Activated naive CD4-positive, alpha-beta T cell treated with anti-CD3 and anti-CD28 coated beads, Interleukin-2, amount 50 U/mL, for 72 hours (primary cell): ENCODE data around the gene ZNF155. TPM values are rescaled to one million over a fixed set of nuclear protein-coding genes. Genes with fewer than 3 reads are reported as not detected.
"Not testable (repeated sequence)": the region's sequence is repeated elsewhere in the genome, so short reads cannot be mapped to it uniquely, and the experiment has no call there.

ENCODE experiments used
- ATAC-seq, 2 donors: fragments of 150-1000 bp; cut with Tn5 transposase; 2 replicates each; pipeline ENCODE4 v1.10.0; 2021; ENCODE audit warnings: mild to moderate bottlenecking in 2 of 2, moderate library complexity in 2 of 2
- DNase-seq, 2 donors: peaks; one replicate each; pipeline ENCODE4 v3.0.0; 2021 to 2022; ENCODE audit warnings: low spot score in 2 of 2
- H3K27ac Mint-ChIP-seq, 2 donors: one replicate each; pipeline ENCODE4 v1.8.0; 2022; ENCODE audit warnings: mild to moderate bottlenecking in 2 of 2, mixed read lengths in 2 of 2
- H3K36me3 Mint-ChIP-seq, 2 donors: one replicate each; pipeline ENCODE4 v1.8.0; 2022; ENCODE audit warnings: mixed read lengths in 2 of 2
- H3K9me3 Mint-ChIP-seq, 2 donors: one replicate each; pipeline ENCODE4 v1.8.0; 2022; ENCODE audit warnings: mixed read lengths in 2 of 2
- total RNA-seq, 2 donors: library from RNA; stranded (reverse); gene quantifications; one replicate each; pipeline ENCODE4 v1.2.3, GENCODE V29; 2022

The ZNF155 gene
- total RNA-seq, result 1 to 10 TPM; 4.1 TPM

- H3K27ac Mint-ChIP-seq, result peak within 1 kb of the TSS; percentile 88 to 95
- H3K9me3 Mint-ChIP-seq, result peaks cover 9 to 15% of the 10 kb centered on the region in 2 donors
- DNase-seq, result peak; percentile 57 to 75
- peaks cover 9 to 23% of the 10 kb centered on the region in 2 donors for H3K36me3 Mint-ChIP-seq
- peak; percentile 97 for ATAC-seq
These were observed at the start of gene ZNF155 for GRCh38 chr19:43983912-43984686. Gene ZNF155 (plus strand): TSS chr19:43984188. CDS start chr19:43988544, 4,356 bp downstream.

- peak; percentile 84 to 85 for DNase-seq
- Mint-ChIP-seq H3K36me3 (peaks cover 30 to 59% of the 10 kb centered on the region in 2 donors), H3K9me3 (peaks cover 4 to 26% of the 10 kb centered on the region in 2 donors), H3K27ac (peak within 1 kb of the TSS; percentile 92 to 95)
- ATAC-seq, result peak; percentile 96 to 98
These were observed 48.8 kb upstream of the ZNF155 start, which contains the start of gene ZNF45 for GRCh38 chr19:43934985-43935708. Gene ZNF45 (minus strand): TSS chr19:43935282. CDS start chr19:43922185, 13,097 bp downstream.

DNA sequence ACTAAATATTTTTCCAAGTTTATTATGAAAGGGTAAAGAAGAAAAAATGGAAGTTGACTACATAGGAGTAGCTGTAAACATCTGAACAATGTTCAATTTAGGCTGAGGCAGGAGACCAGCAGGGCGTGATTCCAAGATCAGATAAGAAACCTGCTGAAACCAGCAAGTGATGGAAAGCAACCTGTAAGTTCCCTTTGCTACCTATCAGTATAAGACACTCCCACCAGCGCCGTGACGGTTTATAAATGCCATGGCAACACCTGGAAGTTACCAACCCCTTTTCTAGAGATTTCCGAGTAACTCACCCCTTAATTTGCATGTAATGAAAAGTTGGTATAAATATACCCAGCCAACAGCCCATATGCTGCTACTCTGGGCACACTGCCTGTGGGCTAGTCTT, 47.8 kb upstream of the ZNF155 start:
- no peak for DNase-seq
- H3K9me3 Mint-ChIP-seq, result peaks cover 4 to 26% of the 10 kb centered on the region in 2 donors
- peaks cover 21 to 55% of the 10 kb centered on the region in 2 donors for H3K36me3 Mint-ChIP-seq
- ATAC-seq, result no peak
- no peak overlapping the region for H3K27ac Mint-ChIP-seq

DNA sequence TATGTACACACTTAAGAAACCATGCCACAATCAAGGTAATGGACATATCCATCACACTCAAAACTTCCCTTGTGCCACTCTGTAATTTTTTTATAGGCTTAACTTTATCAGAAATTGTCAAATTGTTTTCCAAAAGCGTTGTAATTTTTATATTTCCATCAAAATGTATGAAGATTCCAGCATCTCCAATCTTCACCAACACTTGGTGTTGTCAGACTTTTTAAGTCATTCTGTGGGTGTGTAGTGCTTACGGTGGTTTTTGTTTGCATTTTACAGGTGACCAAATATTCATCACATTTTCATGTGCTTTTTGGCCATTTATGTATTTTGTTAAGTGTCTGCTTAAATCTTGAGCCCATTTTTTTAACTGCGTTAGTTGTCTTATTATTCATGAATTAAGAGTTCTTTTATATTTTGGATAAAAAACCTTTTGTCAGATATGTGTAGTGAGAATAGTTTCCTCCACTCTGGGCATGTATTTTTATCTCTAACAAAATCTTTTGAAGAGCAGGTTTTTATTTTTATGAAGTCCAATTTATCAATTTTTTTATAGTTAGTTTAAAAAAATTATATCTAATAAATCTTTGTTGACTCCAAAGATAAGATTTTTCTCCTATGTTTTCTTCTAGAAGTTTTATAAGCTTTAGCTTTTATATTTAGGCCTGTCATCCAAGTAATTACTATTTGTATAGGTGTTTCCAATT, 44.3 kb upstream of the ZNF155 start:
- DNase-seq (no peak), ATAC-seq (no peak)
- H3K27ac Mint-ChIP-seq, result no peak overlapping the region
- peaks cover 9 to 31% of the 10 kb centered on the region in 2 donors for H3K9me3 Mint-ChIP-seq
- H3K36me3 Mint-ChIP-seq, result peaks cover 8 to 27% of the 10 kb centered on the region in 2 donors

GRCh38 chr19:43940719-43941118, 43.3 kb upstream of the ZNF155 start:
- DNase-seq (no peak), ATAC-seq (no peak)
- H3K36me3 Mint-ChIP-seq, result peaks cover under 1 to 21% of the 10 kb centered on the region in 2 donors
- peaks cover 9 to 31% of the 10 kb centered on the region in 2 donors for H3K9me3 Mint-ChIP-seq
- H3K27ac Mint-ChIP-seq, result no peak overlapping the region

- ATAC-seq (no peak), DNase-seq (no peak)
- peaks cover 13 to 31% of the 10 kb centered on the region in 2 donors for H3K9me3 Mint-ChIP-seq
- H3K27ac Mint-ChIP-seq, result no peak overlapping the region
- peaks cover 5 to 20% of the 10 kb centered on the region in 2 donors for H3K36me3 Mint-ChIP-seq
These were observed 42.8 kb upstream of the ZNF155 start for GRCh38 chr19:43941209-43941608.

- DNase-seq, result not testable (repeated sequence)
These were observed 36.6 kb upstream of the ZNF155 start for GRCh38 chr19:43947412-43947811.

DNA sequence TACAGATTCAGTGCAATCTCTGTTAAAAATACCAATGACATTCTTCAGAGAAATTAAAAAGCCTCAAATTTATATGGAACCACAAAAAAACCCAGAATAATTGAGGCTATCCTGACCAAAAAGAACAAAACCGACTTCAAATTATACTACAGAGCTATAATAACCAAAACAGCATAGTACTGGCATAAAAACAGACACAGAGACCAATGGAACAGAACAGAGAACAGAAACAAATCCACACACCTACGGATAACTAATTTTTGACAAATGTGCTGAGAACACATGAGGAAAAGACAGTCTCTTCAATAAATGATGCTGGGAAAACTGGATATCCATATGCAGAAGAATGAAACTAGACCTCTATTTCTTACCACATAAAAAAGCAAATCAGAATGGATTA, 34.2 kb upstream of the ZNF155 start:
- not testable (repeated sequence) for H3K27ac Mint-ChIP-seq, DNase-seq, ATAC-seq
- Mint-ChIP-seq H3K9me3 (peaks cover 38 to 46% of the 10 kb centered on the region in 2 donors), H3K36me3 (peaks cover 45 to 47% of the 10 kb centered on the region in 2 donors)

More at GRCh38 chr19:43947412-43947811, 36.6 kb upstream of the ZNF155 start:
- peaks cover 38 to 44% of the 10 kb centered on the region in 2 donors for H3K9me3 Mint-ChIP-seq
- not testable (repeated sequence) for H3K27ac Mint-ChIP-seq, ATAC-seq
- H3K36me3 Mint-ChIP-seq, result peaks cover 45 to 47% of the 10 kb centered on the region in 2 donors

DNA sequence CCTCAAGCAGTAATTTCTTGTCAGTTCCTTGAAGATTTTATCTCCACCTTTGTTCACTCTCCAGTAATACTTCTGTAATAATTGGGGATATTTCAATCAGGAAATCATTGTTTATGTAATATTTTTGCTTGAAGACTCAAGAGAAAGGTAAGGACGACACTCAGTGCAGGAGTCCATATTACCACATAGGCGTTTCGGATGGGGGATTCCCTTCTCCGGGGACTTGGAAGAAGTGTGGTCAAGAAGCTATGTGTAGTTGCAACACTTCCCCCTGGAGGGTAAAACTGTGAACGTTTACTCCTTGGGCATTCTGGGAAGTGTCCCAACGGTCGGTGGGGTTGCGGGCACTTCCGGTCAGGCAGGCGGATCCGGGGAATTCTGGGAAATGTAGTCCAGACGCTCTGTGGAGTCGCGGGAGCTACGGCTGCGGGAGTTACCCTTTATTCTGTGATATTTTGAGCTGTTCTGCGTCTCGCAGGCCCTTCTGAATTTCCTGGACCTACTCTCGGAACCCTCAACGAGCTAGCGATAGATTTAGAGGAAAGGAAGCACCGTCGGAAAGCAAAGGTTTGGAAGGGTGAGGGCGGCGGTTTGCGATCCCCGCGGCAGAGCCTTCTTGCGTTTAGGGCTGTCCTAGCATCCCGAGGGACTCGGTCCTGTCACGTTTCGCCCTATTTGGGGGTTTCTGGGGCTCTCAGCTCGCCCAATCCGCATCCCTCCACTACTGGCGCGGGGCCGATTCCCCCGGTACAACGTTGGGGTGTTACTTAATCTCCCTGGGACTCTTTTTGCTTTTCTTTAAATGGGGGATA, 32.9 kb upstream of the ZNF155 start, which contains the start of gene ZNF221:
Gene ZNF221, plus strand, starts transcription at position 395 of the 812 bp plus-strand sequence. CDS start 11,499 bp downstream, outside the sequence.
- peak; percentile 60 to 83 for DNase-seq
- peak; percentile 94 to 97 for ATAC-seq
- Mint-ChIP-seq H3K36me3 (peaks cover 49 to 52% of the 10 kb centered on the region in 2 donors), H3K9me3 (peaks cover 35 to 46% of the 10 kb centered on the region in 2 donors), H3K27ac (peak within 1 kb of the TSS; percentile 31 to 87)

DNA sequence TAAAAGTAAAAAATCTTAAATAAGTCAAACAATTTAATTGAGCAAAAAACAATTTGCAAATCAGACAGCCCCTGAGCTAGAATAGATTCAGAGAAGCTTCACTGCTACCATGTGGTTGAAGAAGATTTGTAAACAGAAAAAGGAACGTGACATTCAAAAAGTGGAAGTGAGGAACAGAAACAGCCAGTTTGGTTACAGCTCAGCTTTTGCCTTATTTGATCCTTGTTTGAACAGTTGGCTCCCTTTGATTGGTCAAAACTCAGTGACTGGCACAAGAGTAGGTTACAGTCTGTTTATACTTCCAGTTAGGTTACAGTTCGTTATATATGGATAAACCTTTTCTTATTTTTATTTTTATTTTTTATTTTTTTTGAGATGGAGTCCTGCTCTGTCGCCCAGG, 27.2 kb upstream of the ZNF155 start:
- DNase-seq (no peak), ATAC-seq (no peak)
- no peak overlapping the region for H3K27ac Mint-ChIP-seq
- peaks cover 10 to 22% of the 10 kb centered on the region in 2 donors for H3K9me3 Mint-ChIP-seq
- H3K36me3 Mint-ChIP-seq, result peaks cover 20 to 31% of the 10 kb centered on the region in 2 donors

DNA sequence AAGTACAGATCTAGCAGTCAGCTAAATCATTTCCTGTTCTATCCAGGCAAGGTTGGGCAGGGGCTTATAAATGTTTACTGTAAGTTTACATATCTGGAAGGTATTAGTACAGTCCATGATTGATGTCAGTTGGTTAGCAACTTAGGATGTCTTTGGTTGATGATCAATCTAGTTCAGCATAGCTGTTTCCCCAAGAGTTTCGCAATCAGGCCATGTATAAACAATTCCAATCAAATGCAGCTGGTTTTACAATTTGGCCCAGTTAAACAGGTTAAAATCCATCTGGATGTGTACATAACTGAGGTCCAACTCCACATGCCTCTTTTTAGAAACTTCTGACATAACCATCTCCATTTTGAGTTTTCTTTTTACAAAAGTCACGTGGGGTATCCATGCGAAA, 26.1 kb upstream of the ZNF155 start:
- ATAC-seq, result no peak
- Mint-ChIP-seq H3K27ac (no peak overlapping the region), H3K36me3 (peaks cover 26 to 32% of the 10 kb centered on the region in 2 donors), H3K9me3 (peaks cover 10 to 23% of the 10 kb centered on the region in 2 donors)
- no peak for DNase-seq

GRCh38 chr19:43960411-43960810, 23.6 kb upstream of the ZNF155 start:
- Mint-ChIP-seq H3K27ac (no peak overlapping the region), H3K9me3 (peaks cover 21 to 34% of the 10 kb centered on the region in 2 donors), H3K36me3 (peaks cover 27 to 46% of the 10 kb centered on the region in 2 donors)

DNA sequence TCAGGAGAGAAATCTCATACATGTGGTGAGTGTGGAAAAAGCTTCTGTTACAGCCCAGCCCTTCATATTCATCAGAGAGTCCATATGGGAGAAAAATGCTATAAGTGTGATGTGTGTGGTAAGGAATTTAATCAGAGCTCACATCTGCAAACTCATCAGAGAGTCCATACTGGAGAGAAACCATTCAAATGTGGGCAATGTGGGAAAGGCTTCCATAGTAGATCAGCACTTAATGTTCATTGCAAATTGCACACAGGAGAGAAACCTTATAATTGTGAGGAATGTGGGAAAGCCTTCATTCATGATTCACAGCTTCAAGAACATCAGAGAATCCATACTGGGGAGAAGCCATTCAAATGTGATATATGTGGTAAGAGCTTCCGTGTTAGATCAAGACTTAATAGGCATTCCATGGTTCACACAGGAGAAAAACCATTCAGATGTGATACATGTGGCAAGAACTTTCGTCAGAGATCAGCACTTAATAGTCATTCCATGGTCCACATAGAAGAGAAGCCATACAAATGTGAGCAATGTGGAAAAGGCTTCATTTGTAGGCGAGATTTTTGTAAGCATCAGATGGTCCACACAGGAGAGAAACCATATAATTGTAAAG, 17.8 kb upstream of the ZNF155 start:
- no peak for DNase-seq
- Mint-ChIP-seq H3K27ac (no peak overlapping the region), H3K36me3 (peaks cover 62 to 73% of the 10 kb centered on the region in 2 donors), H3K9me3 (peaks cover 52 to 53% of the 10 kb centered on the region in 2 donors)
- ATAC-seq, result no peak

More at GRCh38 chr19:43960411-43960810, 23.6 kb upstream of the ZNF155 start:
- DNase-seq (no peak), ATAC-seq (no peak)

DNA sequence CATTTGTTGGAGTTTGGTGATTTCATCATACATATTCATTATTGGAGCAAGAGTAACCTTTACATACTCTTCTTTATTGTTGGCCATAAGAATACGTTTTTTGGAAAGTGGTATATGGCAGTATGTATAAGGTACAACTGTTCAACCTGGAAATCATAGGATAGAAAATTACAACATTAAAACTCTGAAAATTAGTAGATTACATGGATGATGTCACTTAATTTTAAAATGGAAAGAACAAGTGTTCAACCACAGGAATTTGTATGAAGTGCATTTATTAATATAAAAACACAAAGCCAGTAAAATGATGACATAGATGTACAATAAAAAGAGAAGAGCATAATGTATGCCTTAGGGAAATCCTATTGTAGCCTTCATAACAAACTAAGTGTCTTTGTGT, 7.3 kb upstream of the ZNF155 start:
- H3K36me3 Mint-ChIP-seq, result peaks cover 15 to 31% of the 10 kb centered on the region in 2 donors
- H3K27ac Mint-ChIP-seq, result no peak overlapping the region
- no peak for ATAC-seq
- DNase-seq, result no peak
- H3K9me3 Mint-ChIP-seq, result peaks cover 26 to 30% of the 10 kb centered on the region in 2 donors

DNA sequence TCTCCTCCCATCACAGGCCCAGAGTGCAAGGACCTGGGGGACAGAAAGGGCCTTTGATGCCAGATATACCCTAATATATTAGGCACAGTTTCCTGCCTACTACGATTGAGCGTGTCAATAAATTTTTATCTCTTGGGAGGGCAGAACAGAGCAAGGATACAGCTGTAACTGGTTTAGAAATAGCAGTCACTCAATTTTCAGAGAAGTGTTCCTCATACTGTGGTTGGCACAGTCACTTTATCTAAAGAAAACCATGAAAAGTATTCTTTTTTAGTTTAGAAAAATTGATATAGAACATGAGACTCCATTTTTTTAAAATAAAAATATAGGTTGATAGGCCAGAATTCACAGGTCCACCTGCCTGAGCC, 460 bp upstream of the ZNF155 start:
- Mint-ChIP-seq H3K9me3 (peaks cover 10 to 14% of the 10 kb centered on the region in 2 donors), H3K27ac (peak overlapping the region in 1 of 2 donors; percentile 88), H3K36me3 (peaks cover 5 to 18% of the 10 kb centered on the region in 2 donors)
- DNase-seq, result no peak
- peak in 1 of 2 donors; percentile 11 for ATAC-seq
